CD4-positive, CD25-positive, alpha-beta regulatory T cell (primary cell): Measurements from ENCODE around the gene HTR1E. TPM values are rescaled to one million over a fixed set of nuclear protein-coding genes. Genes with fewer than 3 reads are reported as not detected.

Source experiments
- ATAC-seq, 2 donors: fragments of 150-1000 bp; cut with Tn5 transposase; one replicate each; pipeline ENCODE4 v1.10.0; 2021; ENCODE audit warnings: low read depth in 2 of 2, moderate number of reproducible peaks in 2 of 2, moderate library complexity in 1 of 2
- DNase-seq, 3 donors: peaks; one replicate each; pipeline versions ENCODE4 v3.0.0 to v3.0.0-alpha.2; 2012 to 2022; ENCODE audit warnings: mixed read lengths in 1 of 3
- H3K27ac ChIP-seq: one replicate; pipeline ENCODE4 v1.7.0; 2013; ENCODE audit warnings: mild to moderate bottlenecking, low read length; ENCODE audit not compliant: insufficient read depth, poor library complexity, severe bottlenecking
- H3K27me3 ChIP-seq: one replicate; pipeline ENCODE4 v1.7.0; 2013; ENCODE audit warnings: low read length; ENCODE audit not compliant: control insufficient read depth, insufficient read depth
- H3K36me3 ChIP-seq: one replicate; pipeline ENCODE4 v1.7.0; 2013; ENCODE audit warnings: mild to moderate bottlenecking, low read length, moderate library complexity; ENCODE audit not compliant: control insufficient read depth, insufficient read depth
- H3K4me1 ChIP-seq: 2 replicates; pipeline ENCODE4 v1.7.0; 2013; ENCODE audit warnings: mild to moderate bottlenecking, low read length; ENCODE audit not compliant: insufficient read depth, control insufficient read depth, poor library complexity, severe bottlenecking
- H3K4me3 ChIP-seq: one replicate; pipeline ENCODE4 v1.7.0; 2013; ENCODE audit warnings: low read depth, mild to moderate bottlenecking, low read length, moderate library complexity
- H3K9me3 ChIP-seq, 2 experiments: 1 replicate in 1 of 2; 2 replicates in 1 of 2; pipeline ENCODE4 v1.7.0; 2013; ENCODE audit warnings: low read length in 2 of 2, mild to moderate bottlenecking in 1 of 2, moderate library complexity in 1 of 2; ENCODE audit not compliant: control insufficient read depth in 2 of 2
- H3K27ac Mint-ChIP-seq, 3 donors: one replicate each; pipeline ENCODE4 v1.8.0; 2020 to 2022; ENCODE audit warnings: mild to moderate bottlenecking in 3 of 3, mixed read lengths in 3 of 3, moderate library complexity in 2 of 3
- H3K27me3 Mint-ChIP-seq: one replicate; pipeline ENCODE4 v1.8.0; 2022; ENCODE audit warnings: mild to moderate bottlenecking, mixed read lengths
- H3K36me3 Mint-ChIP-seq: one replicate; pipeline ENCODE4 v1.8.0; 2020; ENCODE audit warnings: mixed read lengths
- H3K4me1 Mint-ChIP-seq, 4 donors: one replicate each; pipeline ENCODE4 v1.8.0; 2020 to 2022; ENCODE audit warnings: mixed read lengths in 4 of 4, mild to moderate bottlenecking in 1 of 4
- H3K4me3 Mint-ChIP-seq, 4 donors: one replicate each; pipeline ENCODE4 v1.8.0; 2020 to 2022; ENCODE audit warnings: mild to moderate bottlenecking in 4 of 4, mixed read lengths in 4 of 4, moderate library complexity in 3 of 4
- H3K9me3 Mint-ChIP-seq, 7 donors: one replicate each; pipeline ENCODE4 v1.8.0; 2020 to 2022; ENCODE audit warnings: mixed read lengths in 7 of 7, mild to moderate bottlenecking in 3 of 7, moderate library complexity in 2 of 7
- polyA plus RNA-seq, 4 donors: library from polyadenylated mRNA; unstranded; fragments of 300-500 nt; fragmentation: Illumina TruSeq; gene quantifications; one replicate each; pipeline ENCODE4 v1.2.3, GENCODE V29; 2021
- total RNA-seq: library from RNA; stranded (reverse); gene quantifications from one replicate; pipeline ENCODE4 v1.2.3, GENCODE V29; 2022

Gene HTR1E
- total and polyA plus RNA-seq, 5 donors from 2014 or later = not detected

DNA sequence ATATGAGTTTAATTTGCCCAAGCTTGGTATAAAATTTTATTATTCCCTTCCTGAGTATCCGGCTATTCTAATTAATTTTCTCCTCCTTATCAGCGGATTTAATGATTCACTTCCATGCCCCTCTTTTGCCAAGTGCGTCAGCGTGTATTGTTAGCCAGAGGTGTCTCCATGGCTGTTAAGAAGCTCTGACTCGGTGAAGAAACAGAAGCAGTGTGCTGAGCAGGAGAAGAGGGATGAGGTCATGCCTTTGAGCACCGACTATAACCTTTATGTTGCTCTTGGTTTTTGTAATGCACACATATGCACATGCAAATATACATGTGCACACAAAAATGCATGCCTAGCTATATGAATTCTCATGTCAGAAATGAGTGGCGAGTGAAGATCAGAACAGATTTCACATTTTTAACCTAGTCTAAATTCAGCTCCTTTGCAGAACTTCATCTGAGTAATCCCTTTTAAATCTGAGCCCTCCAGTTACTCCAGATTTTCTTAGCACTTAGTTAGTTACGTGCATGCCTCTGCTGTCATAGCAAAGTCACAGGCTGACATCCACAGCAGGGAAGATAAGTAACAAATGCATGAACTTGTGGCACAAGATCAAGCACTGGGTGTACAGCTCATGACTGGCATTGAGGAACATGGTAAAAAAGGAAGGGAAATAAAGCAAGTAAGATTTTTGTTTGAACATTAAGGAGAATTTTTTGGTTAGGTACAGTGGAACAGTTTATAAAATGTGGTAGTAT lies 24.3 kb downstream of the HTR1E start:
- Mint-ChIP-seq H3K27ac (no peak overlapping the region), H3K27me3 (no peaks in the 10 kb centered on the region), H3K9me3 (peaks cover 0 to 2% (median 0%) of the 10 kb centered on the region in 7 donors), H3K36me3 (no peaks in the 10 kb centered on the region), H3K4me1 (no peaks in the 10 kb centered on the region), H3K4me3 (no peak overlapping the region)
- DNase-seq = no peak
- H3K27me3 ChIP-seq = no peaks in the 10 kb centered on the region
- no peaks in the 10 kb centered on the region for H3K9me3 ChIP-seq
- no peaks in the 10 kb centered on the region for H3K4me1 ChIP-seq
- ATAC-seq = no peak
- H3K27ac ChIP-seq = no peak overlapping the region
- H3K4me3 ChIP-seq = no peak overlapping the region
- no peaks in the 10 kb centered on the region for H3K36me3 ChIP-seq

DNA sequence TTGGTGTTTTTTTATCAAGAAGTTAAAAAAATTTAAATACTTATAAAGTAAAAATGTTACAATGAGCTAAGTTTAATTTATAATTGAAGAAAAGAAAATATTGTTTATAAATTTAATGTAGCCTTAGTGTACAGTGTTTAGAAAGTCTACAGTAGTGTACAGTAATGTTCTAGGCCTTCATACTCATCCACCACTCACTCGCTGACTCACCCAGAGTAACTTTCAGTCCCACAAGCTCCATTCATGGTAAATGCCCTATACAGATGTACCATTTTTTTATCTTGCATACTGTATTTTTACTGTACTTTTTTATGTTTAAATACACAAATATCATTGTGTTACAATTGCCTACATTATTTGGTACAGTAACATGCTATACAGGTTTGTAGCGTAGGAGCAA lies 26.0 kb downstream of the HTR1E start:
- Mint-ChIP-seq H3K4me1 (no peaks in the 10 kb centered on the region), H3K9me3 (peaks cover 0 to 2% (median 0%) of the 10 kb centered on the region in 7 donors), H3K27me3 (no peaks in the 10 kb centered on the region), H3K27ac (no peak overlapping the region), H3K4me3 (no peak overlapping the region), H3K36me3 (no peaks in the 10 kb centered on the region)
- Histone ChIP-seq H3K9me3 (no peaks in the 10 kb centered on the region), H3K36me3 (no peaks in the 10 kb centered on the region), H3K27me3 (no peaks in the 10 kb centered on the region), H3K4me1 (no peaks in the 10 kb centered on the region), H3K4me3 (no peak overlapping the region), H3K27ac (no peak overlapping the region)
- ATAC-seq (no peak), DNase-seq (no peak)

DNA sequence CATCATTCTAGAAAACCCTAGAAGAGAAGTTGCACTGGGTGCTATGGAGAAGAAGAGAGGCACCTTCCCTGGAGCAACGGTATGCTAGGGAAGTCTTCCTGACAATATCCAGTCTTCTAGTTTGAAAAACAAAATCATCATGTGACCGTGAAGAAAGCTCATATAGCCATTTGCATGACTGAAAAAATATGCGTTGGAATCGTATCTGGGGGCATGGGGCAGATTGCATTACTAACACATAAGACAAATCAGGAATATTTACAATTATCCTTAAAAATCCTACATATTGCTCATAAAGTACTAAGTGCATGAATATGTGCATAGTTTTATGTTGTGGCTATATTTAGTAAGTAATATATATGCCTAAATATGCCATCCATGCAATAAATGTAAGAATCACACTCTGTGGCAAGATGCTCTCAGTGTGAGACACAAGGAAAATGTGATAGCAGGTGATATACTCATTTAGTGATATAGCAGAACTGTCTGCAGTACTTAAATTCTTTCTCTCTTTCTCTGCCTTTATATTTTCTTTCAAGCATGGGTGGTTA lies 26.8 kb downstream of the HTR1E start:
- H3K27ac ChIP-seq = no peak overlapping the region
- Mint-ChIP-seq H3K4me3 (no peak overlapping the region), H3K27me3 (no peaks in the 10 kb centered on the region), H3K9me3 (no peaks in the 10 kb centered on the region), H3K27ac (no peak overlapping the region), H3K36me3 (no peaks in the 10 kb centered on the region), H3K4me1 (no peaks in the 10 kb centered on the region)
- H3K4me3 ChIP-seq = no peak overlapping the region
- no peaks in the 10 kb centered on the region for H3K4me1 ChIP-seq
- ATAC-seq (no peak), DNase-seq (no peak)
- no peaks in the 10 kb centered on the region for H3K9me3 ChIP-seq
- H3K27me3 ChIP-seq = no peaks in the 10 kb centered on the region
- H3K36me3 ChIP-seq = no peaks in the 10 kb centered on the region

DNA sequence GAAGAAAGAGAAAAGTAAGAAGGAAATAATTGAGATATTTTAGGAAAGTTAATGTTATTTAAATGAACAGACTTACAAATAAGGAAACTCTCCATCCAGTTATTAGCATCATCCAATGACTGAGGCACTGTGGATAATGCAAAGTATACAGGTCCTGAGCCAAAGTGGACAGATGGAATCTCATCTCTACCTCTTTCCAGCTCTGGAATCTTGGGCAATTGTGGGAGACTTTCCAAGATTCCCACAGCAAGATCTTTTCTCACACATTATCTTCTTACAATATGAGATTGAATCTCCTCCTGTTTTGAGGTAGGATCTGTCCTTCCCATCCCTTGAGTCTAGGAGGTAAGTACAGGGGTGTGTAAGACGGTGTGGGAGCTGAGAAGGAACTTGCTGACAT lies 28.9 kb downstream of the HTR1E start:
- no peaks in the 10 kb centered on the region for H3K9me3 ChIP-seq
- DNase-seq (no peak), ATAC-seq (no peak)
- Mint-ChIP-seq H3K9me3 (no peaks in the 10 kb centered on the region), H3K4me3 (no peak overlapping the region), H3K4me1 (no peaks in the 10 kb centered on the region), H3K36me3 (no peaks in the 10 kb centered on the region), H3K27ac (no peak overlapping the region), H3K27me3 (no peaks in the 10 kb centered on the region)
- H3K4me3 ChIP-seq = no peak overlapping the region
- H3K4me1 ChIP-seq = no peaks in the 10 kb centered on the region
- no peak overlapping the region for H3K27ac ChIP-seq
- no peaks in the 10 kb centered on the region for H3K27me3 ChIP-seq
- H3K36me3 ChIP-seq = no peaks in the 10 kb centered on the region

DNA sequence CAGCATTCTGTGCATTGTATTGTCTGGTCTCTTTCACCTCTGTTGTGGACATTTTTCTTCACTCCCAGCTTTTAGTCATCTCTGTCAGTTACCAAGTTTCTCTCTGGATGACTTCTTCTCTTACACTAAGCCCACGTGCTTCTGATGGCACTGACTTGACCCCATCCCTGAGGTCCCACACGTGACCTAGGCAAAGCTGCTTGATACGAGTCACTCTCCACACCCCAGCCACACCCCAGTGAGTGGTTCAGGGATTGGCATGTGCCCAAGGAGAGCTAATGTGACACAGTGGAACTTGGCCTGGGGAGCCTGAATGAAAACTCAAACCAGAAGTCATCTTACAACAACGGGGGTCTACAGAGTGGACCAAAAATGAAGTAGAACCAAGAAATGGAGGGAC lies 32.2 kb downstream of the HTR1E start:
- no peaks in the 10 kb centered on the region for H3K36me3 Mint-ChIP-seq
- Histone ChIP-seq H3K27me3 (no peaks in the 10 kb centered on the region), H3K9me3 (no peaks in the 10 kb centered on the region), H3K4me1 (no peaks in the 10 kb centered on the region), H3K4me3 (no peak overlapping the region), H3K36me3 (no peaks in the 10 kb centered on the region), H3K27ac (no peak overlapping the region)
- ATAC-seq = no peak
- no peak overlapping the region for H3K4me3 Mint-ChIP-seq
- DNase-seq = no peak
- H3K9me3 Mint-ChIP-seq = no peaks in the 10 kb centered on the region
- H3K27me3 Mint-ChIP-seq = no peaks in the 10 kb centered on the region
- H3K27ac Mint-ChIP-seq = no peak overlapping the region
- H3K4me1 Mint-ChIP-seq = no peaks in the 10 kb centered on the region

DNA sequence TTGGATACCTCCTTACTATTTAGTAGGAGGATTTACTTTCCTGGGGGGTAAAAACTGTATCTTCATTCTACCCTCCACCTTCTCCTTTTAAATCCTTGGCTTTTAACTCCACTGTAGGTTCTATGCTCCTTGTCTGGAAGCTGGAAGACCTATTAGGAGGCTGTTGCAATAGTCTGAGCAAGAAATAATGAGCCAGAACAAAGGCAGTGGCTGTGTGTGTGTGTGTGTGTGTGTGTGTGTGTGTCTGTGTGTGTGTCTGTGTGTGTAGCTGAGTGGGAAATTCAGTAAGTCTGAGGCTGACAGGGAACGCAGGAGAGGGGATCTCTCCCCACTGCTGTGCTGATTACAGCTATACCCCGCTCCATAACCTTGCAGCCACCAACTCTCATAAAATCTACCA lies 35.8 kb downstream of the HTR1E start:
- H3K27ac Mint-ChIP-seq = no peak overlapping the region
- H3K9me3 Mint-ChIP-seq = no peaks in the 10 kb centered on the region
- peaks cover under 1% of the 10 kb centered on the region for H3K27me3 ChIP-seq
- no peaks in the 10 kb centered on the region for H3K4me1 Mint-ChIP-seq
- H3K4me3 ChIP-seq = no peak overlapping the region
- peaks cover 6% of the 10 kb centered on the region for H3K27me3 Mint-ChIP-seq
- no peaks in the 10 kb centered on the region for H3K36me3 Mint-ChIP-seq
- H3K36me3 ChIP-seq = no peaks in the 10 kb centered on the region
- no peaks in the 10 kb centered on the region for H3K9me3 ChIP-seq
- ATAC-seq (no peak), DNase-seq (no peak)
- no peaks in the 10 kb centered on the region for H3K4me1 ChIP-seq
- no peak overlapping the region for H3K4me3 Mint-ChIP-seq
- H3K27ac ChIP-seq = no peak overlapping the region

DNA sequence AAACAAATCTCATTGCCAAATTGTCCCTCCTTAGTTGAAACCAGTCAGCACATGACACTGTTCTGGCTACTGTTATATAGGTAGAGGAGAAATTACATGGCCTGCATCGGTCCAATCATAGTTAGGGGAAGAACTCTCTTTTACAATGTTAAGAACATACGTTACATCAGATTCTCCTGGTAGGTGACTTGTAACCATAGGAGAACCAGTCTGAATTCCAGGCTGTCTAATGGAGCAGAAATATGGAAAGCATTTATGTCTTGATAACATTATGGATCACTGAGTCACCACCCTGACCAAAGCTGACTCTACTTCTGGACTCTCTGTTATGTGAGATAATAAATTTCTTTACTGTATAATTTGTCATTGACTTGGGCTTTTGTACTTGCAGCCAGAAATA lies 40.9 kb downstream of the HTR1E start:
- Histone ChIP-seq H3K4me3 (no peak overlapping the region), H3K36me3 (no peaks in the 10 kb centered on the region), H3K27ac (no peak overlapping the region), H3K27me3 (peaks cover 4% of the 10 kb centered on the region), H3K4me1 (no peaks in the 10 kb centered on the region), H3K9me3 (no peaks in the 10 kb centered on the region)
- H3K27ac Mint-ChIP-seq = no peak overlapping the region
- DNase-seq = no peak
- H3K4me3 Mint-ChIP-seq = no peak overlapping the region
- no peaks in the 10 kb centered on the region for H3K4me1 Mint-ChIP-seq
- no peak for ATAC-seq
- H3K9me3 Mint-ChIP-seq = peaks cover 0 to 5% (median 0%) of the 10 kb centered on the region in 7 donors
- peaks cover 16% of the 10 kb centered on the region for H3K27me3 Mint-ChIP-seq
- no peaks in the 10 kb centered on the region for H3K36me3 Mint-ChIP-seq

DNA sequence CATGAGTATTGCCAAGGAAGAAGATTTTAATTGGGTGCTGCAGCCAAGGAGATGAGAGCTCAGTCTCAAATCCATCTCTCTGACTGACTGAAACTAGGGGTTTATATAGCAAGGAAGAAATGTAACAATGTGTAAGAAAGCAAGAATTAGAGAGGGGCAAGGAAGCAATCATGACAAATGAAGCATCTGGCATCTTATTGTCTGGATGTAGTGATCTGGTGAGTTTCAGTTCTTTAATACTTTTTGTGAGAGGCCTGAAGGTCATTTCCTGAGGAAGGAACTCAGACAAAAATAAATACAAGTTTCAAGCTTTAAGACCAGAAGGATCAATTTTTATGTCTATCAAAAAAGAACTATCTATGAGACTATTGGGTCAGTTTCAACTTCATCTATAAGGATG lies 64.2 kb downstream of the HTR1E start:
- peaks cover 5% of the 10 kb centered on the region for H3K27me3 ChIP-seq
- no peak overlapping the region for H3K27ac Mint-ChIP-seq
- ATAC-seq = no peak
- peaks cover 0 to 2% (median 0%) of the 10 kb centered on the region in 4 donors for H3K4me1 Mint-ChIP-seq
- no peak for DNase-seq
- H3K36me3 Mint-ChIP-seq = no peaks in the 10 kb centered on the region
- peak overlapping the region in 1 of 4 donors; percentile 27 for H3K4me3 Mint-ChIP-seq
- no peaks in the 10 kb centered on the region for H3K36me3 ChIP-seq
- H3K27me3 Mint-ChIP-seq = no peaks in the 10 kb centered on the region
- H3K4me1 ChIP-seq = no peaks in the 10 kb centered on the region
- H3K9me3 ChIP-seq = no peaks in the 10 kb centered on the region
- peaks cover 0 to 25% (median 4%) of the 10 kb centered on the region in 7 donors for H3K9me3 Mint-ChIP-seq
- no peak overlapping the region for H3K27ac ChIP-seq
- no peak overlapping the region for H3K4me3 ChIP-seq
